Thymus (tissue), 11 donors: Measurements from ENCODE around the gene CADM2. TPM values are rescaled to one million over a fixed set of nuclear protein-coding genes. Genes with fewer than 3 reads are reported as not detected.

ENCODE experiments used
- DNase-seq, 9 donors: peaks; one replicate each; pipeline ENCODE4 v3.0.0-alpha.2; 2013; ENCODE audit warnings: low spot score in 9 of 9, low read depth in 6 of 9, missing footprints in 1 of 9
- H3K27ac ChIP-seq, 2 donors: one replicate each; pipeline ENCODE4 v1.5.1; 2013; ENCODE audit warnings: control low read depth in 1 of 2, low read depth in 1 of 2, low read length in 1 of 2, mild to moderate bottlenecking in 1 of 2, moderate library complexity in 1 of 2
- H3K27me3 ChIP-seq, 2 donors: one replicate each; pipeline ENCODE4 v1.5.1; 2013; ENCODE audit warnings: low read length in 1 of 2; ENCODE audit not compliant: control insufficient read depth in 2 of 2, insufficient read depth in 1 of 2
- H3K36me3 ChIP-seq, 2 donors: one replicate each; pipeline ENCODE4 v1.5.1; 2013; ENCODE audit warnings: low read length in 1 of 2, mild to moderate bottlenecking in 1 of 2, moderate library complexity in 1 of 2; ENCODE audit not compliant: control insufficient read depth in 2 of 2, insufficient read depth in 2 of 2
- H3K4me1 ChIP-seq, 2 donors: one replicate each; pipeline ENCODE4 v1.5.1; 2013; ENCODE audit warnings: low read length in 2 of 2; ENCODE audit not compliant: control insufficient read depth in 2 of 2, insufficient read depth in 2 of 2
- H3K4me3 ChIP-seq, 2 donors: one replicate each; pipeline ENCODE4 v1.5.1; 2013; ENCODE audit warnings: low read length in 2 of 2, control low read depth in 1 of 2, mild to moderate bottlenecking in 1 of 2
- H3K9me3 ChIP-seq, 2 donors: one replicate each; pipeline ENCODE4 v1.5.1; 2013; ENCODE audit warnings: low read length in 1 of 2, mild to moderate bottlenecking in 1 of 2; ENCODE audit not compliant: control insufficient read depth in 2 of 2, insufficient read depth in 1 of 2
- WGBS: extraction: QIAGEN DNeasy Blood & Tissue Kit; methylation state at CpG from one replicate; pipeline ENCODE4 v1.1.7; 2013; 5-methylcytosine and 5-hydroxymethylcytosine counted together
- polyA plus RNA-seq: library from polyadenylated mRNA; stranded (reverse); fragments of 200-250 nt; gene quantifications from one replicate; pipeline ENCODE4 v1.2.3, GENCODE V29; 2013
- total RNA-seq: library from RNA; stranded (reverse); fragments of 120-200 nt; gene quantifications from one replicate; pipeline ENCODE4 v1.2.4, GENCODE V29; 2013
- donor health status: healthy.

The CADM2 gene
- total and polyA plus RNA-seq, 2 donors = 0.14 to 0.66 TPM

- no peak overlapping the region for H3K27ac ChIP-seq
- no peaks in the 10 kb centered on the region for H3K4me1 ChIP-seq
- H3K9me3 ChIP-seq = no peaks in the 10 kb centered on the region
- 92% methylated on average over 2 of the region's 2 CpGs for WGBS
- DNase-seq = no peak
- no peak overlapping the region for H3K4me3 ChIP-seq
- no peaks in the 10 kb centered on the region for H3K27me3 ChIP-seq
- no peaks in the 10 kb centered on the region for H3K36me3 ChIP-seq
Observed at GRCh38 chr3:85709346-85709892, 750.6 kb downstream of the CADM2 start.

- H3K9me3 ChIP-seq = no peaks in the 10 kb centered on the region
- no peak overlapping the region for H3K27ac ChIP-seq
- no peak overlapping the region for H3K4me3 ChIP-seq
- DNase-seq = no peak
- H3K27me3 ChIP-seq = no peaks in the 10 kb centered on the region
- H3K36me3 ChIP-seq = no peaks in the 10 kb centered on the region
- no peaks in the 10 kb centered on the region for H3K4me1 ChIP-seq
- 94% methylated on average over 2 of the region's 2 CpGs for WGBS
Observed at GRCh38 chr3:85710490-85710889, 751.7 kb downstream of the CADM2 start.

DNA sequence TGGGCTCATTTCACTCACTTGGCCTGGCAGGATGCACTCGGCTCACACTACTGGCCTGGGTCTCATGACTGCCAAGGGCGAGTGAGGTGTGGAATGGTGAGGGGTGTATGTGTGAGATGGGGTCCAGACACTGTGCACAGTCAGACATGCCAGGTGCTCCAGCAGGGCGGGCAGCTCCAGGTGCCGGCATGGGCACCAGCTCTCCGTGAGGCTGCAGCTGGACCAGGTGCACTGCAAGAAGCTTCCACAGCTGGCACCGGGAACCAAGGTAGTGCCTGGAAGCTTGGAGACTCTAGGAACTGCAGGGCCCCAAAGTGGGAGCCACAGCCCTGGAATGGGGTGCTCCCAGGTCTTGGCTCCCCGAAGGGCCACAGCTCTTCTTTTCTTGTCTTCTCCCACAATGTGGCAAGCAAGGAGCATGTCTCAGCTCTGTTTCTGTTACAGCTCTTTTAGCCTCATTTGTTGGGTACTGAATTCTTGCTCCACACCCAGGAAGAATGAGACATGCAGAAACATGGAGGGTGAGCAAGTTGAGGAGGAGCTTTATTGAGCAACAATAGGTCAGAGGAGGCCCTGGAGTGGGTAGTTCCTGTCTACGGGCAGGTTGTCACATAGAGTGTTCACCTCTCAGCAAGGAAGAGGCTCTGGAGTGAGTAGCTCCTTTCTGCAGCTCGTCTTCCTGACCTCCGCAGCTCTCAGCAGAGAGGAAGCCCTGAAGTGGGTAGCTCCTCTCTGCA is 762.8 kb downstream of the CADM2 start:
- peaks cover 0 to 8% of the 10 kb centered on the region in 2 donors for H3K9me3 ChIP-seq
- no peak for DNase-seq
- no peaks in the 10 kb centered on the region for H3K36me3 ChIP-seq
- no peaks in the 10 kb centered on the region for H3K27me3 ChIP-seq
- WGBS = 90% methylated on average over 10 of the region's 10 CpGs
- no peak overlapping the region for H3K4me3 ChIP-seq
- no peaks in the 10 kb centered on the region for H3K4me1 ChIP-seq
- no peak overlapping the region for H3K27ac ChIP-seq

- Histone ChIP-seq H3K27ac (no peak overlapping the region), H3K4me1 (no peaks in the 10 kb centered on the region), H3K27me3 (no peaks in the 10 kb centered on the region), H3K9me3 (peaks cover 0 to 8% of the 10 kb centered on the region in 2 donors), H3K4me3 (no peak overlapping the region), H3K36me3 (no peaks in the 10 kb centered on the region)
- DNase-seq = no peak
Observed at GRCh38 chr3:85725809-85726208, 767.0 kb downstream of the CADM2 start.

DNA sequence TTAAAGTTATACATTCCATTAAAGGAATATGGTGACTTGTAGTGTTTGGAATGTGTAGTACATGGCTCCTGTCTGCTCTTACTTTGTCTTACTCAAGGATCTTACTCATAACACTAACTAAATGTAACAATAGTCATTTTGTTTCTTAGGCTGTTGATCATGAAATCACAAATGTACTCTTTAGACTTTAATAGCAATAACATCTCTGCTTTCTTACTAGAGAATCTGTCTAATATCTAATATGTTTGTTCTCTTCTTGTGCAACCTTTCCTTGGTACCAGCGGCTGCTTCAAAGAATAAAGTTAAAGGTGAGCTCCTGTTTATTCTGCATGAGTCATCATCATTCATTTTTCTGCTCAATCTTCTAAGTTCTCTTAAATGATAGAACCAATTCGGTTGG is 767.5 kb downstream of the CADM2 start:
- H3K27ac ChIP-seq = no peak overlapping the region
- 96% methylated on average over 2 of the region's 2 CpGs for whole genome bisulfite sequencing
- no peak for DNase-seq
- H3K9me3 ChIP-seq = peaks cover 0 to 8% of the 10 kb centered on the region in 2 donors
- H3K4me1 ChIP-seq = no peaks in the 10 kb centered on the region
- H3K4me3 ChIP-seq = no peak overlapping the region
- H3K27me3 ChIP-seq = no peaks in the 10 kb centered on the region
- H3K36me3 ChIP-seq = no peaks in the 10 kb centered on the region

GRCh38 chr3:85737846-85738245 is 779.1 kb downstream of the CADM2 start:
- no peak overlapping the region for H3K4me3 ChIP-seq
- no peaks in the 10 kb centered on the region for H3K36me3 ChIP-seq
- H3K27ac ChIP-seq = no peak overlapping the region
- DNase-seq = no peak
- H3K4me1 ChIP-seq = no peaks in the 10 kb centered on the region
- no peaks in the 10 kb centered on the region for H3K9me3 ChIP-seq
- 85% methylated on average over 3 of the region's 3 CpGs for WGBS
- no peaks in the 10 kb centered on the region for H3K27me3 ChIP-seq

DNA sequence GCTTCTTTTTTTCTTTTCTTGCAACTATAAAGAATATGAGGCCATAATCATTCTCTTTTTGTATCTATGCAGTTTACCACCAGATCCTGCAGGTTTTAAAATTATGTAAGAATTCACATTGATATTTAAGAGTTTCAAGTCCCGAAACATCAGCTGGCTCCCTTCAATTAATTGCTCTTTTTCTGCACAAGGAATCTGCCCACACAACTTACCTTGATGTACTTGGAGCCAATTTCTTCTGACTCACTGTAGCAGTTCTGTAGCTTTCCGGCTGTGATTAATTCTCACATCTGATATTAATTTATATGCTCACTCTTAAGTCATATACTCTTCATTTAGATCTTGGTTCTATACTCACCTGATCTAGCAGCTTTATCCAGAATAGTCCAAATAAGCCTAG is 781.8 kb downstream of the CADM2 start:
- Histone ChIP-seq H3K9me3 (no peaks in the 10 kb centered on the region), H3K4me1 (no peaks in the 10 kb centered on the region), H3K36me3 (no peaks in the 10 kb centered on the region), H3K27me3 (no peaks in the 10 kb centered on the region), H3K27ac (no peak overlapping the region), H3K4me3 (no peak overlapping the region)
- 75% methylated on average over 2 of the region's 2 CpGs for WGBS
- DNase-seq = no peak

- H3K36me3 ChIP-seq = no peaks in the 10 kb centered on the region
- no peak overlapping the region for H3K27ac ChIP-seq
- no peaks in the 10 kb centered on the region for H3K9me3 ChIP-seq
- H3K4me1 ChIP-seq = no peaks in the 10 kb centered on the region
- no peak overlapping the region for H3K4me3 ChIP-seq
- no peak for DNase-seq
- no peaks in the 10 kb centered on the region for H3K27me3 ChIP-seq
Observed at GRCh38 chr3:85758442-85758841, 799.7 kb downstream of the CADM2 start.

- H3K36me3 ChIP-seq = no peaks in the 10 kb centered on the region
- DNase-seq = no peak
- H3K4me3 ChIP-seq = no peak overlapping the region
- WGBS = 91% methylated on average over 3 of the region's 3 CpGs
- H3K9me3 ChIP-seq = no peaks in the 10 kb centered on the region
- H3K27ac ChIP-seq = no peak overlapping the region
- H3K4me1 ChIP-seq = no peaks in the 10 kb centered on the region
- H3K27me3 ChIP-seq = no peaks in the 10 kb centered on the region
Observed at GRCh38 chr3:85760342-85760741, 801.6 kb downstream of the CADM2 start.
